ENCODE results near the gene CDH4.

Gene CDH4

DNA sequence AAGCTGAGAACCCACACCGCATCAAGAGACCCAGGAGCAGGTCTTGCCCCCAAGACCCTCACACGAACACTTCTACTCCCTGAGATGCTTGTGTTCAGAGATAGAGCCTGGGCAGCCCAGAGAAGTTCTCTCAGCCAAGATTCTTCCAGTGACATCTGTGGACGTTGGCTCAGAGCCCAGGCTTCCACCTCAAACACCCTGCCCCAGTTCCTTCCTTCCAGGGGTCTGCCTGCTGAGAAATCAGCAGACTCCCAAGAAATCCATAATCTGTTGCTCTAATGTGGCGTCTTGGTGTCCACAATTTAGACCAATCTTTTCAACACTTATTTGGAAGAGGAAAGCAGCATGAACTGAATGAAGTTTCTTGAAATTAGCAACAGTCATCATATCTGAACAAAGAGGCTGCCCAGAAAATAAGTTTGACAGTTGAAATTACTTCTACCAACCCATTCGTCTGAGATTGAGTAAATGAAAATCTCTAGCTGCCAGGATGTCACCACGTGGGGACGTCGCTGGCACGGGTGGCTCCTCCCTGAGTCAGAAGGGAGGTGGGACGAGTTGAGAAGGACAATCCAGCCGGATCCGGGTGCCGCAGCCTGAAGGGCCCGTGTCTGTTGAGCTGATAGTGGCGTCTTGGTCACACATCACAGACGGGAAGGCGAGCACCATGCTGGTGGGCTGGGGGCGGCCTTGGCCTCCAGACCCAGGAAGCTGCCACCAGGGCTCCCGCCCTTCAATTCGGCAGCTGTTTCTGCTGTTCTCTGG lies 412.7 kb downstream of the CDH4 start:
- DNase-seq, result no peak

GRCh38 chr20:61665528-61666470 lies 413.7 kb downstream of the CDH4 start:
- DNase-seq, result no peak

GRCh38 chr20:61666471-61666832 lies 414.4 kb downstream of the CDH4 start:
- no peak for DNase-seq

DNA sequence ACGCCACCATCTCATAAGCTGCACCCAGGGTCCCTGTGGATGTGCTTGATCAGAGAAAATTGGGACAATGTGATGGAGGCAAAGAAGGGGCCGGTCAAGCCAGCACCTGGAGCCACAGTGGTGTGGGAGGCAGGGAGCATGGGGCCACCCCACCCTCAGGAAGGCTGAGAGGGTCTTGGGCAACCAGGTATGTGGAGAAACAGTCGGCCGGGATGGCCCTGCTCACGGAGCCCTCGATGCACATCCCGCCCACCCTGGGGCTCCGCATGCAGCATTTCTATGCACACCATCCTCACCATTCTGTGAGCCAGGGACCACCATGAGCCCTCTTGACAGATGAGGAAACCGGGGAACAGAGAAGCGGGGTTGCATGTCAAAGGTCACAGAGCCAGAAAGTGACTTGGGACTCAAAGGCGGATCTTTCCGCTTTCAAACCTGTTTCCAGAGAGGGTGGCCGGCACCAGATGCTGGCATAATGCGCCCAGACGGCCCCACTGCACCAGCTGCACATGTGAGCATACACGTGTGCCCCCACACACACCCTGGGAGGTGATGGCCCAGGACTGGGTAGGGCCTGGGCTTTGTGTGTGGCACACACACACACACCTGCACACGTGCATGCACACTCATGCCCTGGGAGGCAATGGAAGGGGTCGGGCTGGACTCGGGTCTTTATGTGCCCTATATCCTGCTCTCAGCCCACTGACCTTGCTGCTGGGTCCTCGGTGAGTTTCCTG lies 415.2 kb downstream of the CDH4 start:
- no peak for DNase-seq

GRCh38 chr20:61668065-61668650 lies 416.1 kb downstream of the CDH4 start:
- no peak for DNase-seq

- no peak for DNase-seq
These were observed 416.9 kb downstream of the CDH4 start for GRCh38 chr20:61668771-61669503.

- no peak for DNase-seq
These were observed 418.2 kb downstream of the CDH4 start for GRCh38 chr20:61670274-61670673.

GRCh38 chr20:61671559-61671958 lies 419.5 kb downstream of the CDH4 start:
- DNase-seq, result no peak

DNA sequence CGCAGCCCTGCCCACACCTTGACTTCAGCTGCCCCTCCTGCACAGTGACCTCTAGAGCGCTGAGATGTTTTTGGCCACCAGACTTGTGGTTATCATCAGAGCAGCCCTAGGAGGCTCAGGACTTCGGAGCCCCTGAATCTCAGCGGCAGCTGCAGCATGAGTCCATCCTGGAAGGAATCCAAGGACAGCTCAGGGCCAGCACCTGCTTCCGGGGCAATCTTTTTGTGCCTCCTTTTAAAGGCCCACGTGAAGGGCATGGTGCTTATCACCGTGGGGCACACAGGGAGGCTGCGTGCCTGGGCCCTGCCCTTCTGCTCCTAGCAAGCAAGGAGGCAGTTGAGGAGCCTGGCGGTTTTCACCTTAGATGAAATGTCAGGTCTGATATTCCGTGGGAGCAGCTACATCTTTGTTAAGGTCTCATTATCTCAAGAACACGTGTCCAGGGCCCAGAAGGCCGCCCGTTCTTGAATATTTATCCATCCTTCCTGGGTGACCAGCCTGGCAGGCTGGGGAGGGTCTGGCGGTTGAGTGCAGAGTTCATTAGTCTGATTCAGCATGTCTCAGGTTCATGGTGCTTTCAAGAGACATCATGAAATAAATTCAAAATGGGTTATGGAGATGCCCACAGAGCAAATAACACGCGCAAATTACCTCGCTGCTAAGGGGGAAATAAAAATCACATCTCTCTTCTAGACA lies 421.2 kb downstream of the CDH4 start:
- DNase-seq, result no peak

GRCh38 chr20:61674121-61674520 lies 422.1 kb downstream of the CDH4 start:
- DNase-seq, result no peak

GRCh38 chr20:61674688-61675087 lies 422.6 kb downstream of the CDH4 start:
- no peak for DNase-seq

GRCh38 chr20:61677928-61678327 lies 425.9 kb downstream of the CDH4 start:
- DNase-seq, result no peak

DNA sequence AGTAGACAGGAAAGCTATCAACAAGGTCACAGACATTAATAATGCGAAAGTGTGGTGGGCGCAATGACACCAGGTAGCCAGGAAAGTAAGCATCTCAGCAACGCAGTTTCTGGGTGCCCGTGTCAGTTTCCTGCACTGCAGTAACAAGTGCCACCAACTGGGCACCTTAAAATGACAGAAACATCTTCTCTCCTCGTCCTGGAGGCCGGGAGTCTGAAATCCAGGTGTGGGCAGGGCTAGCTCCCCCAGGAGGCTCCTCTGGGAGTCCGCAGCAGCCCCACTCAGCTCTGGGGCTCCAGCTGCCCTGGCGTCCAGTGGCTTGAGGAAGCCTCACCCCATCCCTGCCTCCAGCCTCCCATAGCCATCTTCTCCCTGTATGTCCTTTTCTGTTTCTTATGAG lies 426.4 kb downstream of the CDH4 start:
- no peak for DNase-seq

DNA sequence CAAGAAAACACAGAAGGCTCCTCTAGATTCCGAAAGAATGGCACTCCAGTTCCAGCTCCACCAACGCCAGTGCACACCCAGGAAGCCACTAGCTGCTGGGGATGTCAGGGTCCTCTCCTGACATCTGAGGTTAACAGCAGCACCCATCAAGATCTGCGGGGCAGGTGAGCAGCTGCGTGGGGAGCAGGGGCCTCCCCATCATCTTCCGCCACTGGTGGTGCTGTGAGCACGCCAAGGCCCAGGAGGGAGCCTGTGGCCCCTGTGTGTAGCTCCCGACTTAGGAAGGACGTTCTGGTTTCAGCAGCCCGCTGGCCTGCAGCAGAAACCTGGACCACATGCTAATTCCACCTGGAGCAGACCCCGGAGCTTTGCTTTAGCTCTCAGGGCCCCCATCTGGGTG lies 427.4 kb downstream of the CDH4 start:
- DNase-seq, result no peak

DNA sequence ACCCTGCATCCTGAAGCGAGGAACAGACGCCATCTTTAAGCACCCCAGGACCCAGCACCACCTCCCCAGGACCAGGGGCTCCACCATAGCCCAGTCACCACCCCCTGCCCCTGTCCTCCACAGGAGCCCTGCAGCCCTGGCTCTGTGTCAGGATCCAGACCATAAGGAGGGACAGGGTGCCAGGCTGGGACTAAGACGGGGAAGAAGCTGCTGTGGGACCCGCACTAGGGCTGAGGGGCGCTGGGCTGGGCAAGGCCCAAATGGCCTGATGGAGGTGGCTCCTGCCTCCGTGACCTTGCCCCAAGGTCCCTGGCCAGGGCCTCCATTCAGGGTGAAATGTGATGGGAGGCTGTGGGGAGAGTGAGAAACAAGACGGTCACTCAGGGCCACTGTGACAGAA lies 428.0 kb downstream of the CDH4 start:
- no peak for DNase-seq

GRCh38 chr20:61682114-61682995 lies 430.3 kb downstream of the CDH4 start:
- DNase-seq, result no peak

GRCh38 chr20:61682996-61683681 lies 431.1 kb downstream of the CDH4 start:
- DNase-seq, result no peak

DNA sequence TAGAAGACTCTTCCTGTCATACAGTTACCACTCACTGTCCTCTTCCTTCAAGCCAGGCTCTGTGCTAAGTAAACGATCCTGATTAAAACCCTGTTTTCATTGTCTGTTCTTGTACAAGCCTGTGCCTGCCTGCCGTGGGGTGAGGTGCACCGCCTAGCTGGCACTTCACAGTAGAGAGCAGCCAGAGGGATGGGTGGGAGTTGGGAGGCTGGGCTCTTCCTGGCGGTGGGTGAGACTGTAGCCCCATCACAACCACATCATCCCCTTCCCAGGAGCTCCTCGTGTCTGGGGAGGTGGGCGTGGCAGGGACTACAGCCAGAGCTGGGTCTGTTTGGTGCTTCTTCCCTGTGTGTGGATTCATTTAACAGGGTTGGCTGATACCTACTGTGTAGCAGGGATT lies 431.7 kb downstream of the CDH4 start:
- no peak for DNase-seq

DNA sequence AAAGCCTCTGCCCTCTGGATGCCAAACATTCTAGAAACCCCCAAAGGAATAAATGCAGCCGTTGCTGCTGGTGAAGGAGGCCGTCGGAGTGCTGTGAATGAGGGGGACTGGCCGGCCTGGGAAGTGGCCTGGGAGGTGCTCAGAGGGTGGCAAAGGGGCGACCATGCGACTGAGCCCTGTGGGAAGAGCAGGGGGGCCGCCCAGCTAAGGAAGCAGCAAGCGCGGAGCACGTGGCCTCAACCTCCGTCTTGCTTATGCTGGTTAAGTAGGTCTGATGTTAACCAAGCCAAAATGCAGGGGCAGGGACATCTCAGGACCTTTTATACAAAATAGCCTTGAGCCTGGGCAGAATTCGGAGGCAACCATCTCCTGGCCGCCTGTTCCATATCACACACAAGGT lies 432.1 kb downstream of the CDH4 start:
- DNase-seq, result no peak
